Activated CD4-positive, CD25-positive, alpha-beta regulatory T cell treated with anti-CD3 and anti-CD28 coated beads, Interleukin-2, amount 50 U/mL, for 72 hours (primary cell): Measurements from ENCODE around the gene DLGAP4.

Source experiments
- DNase-seq: peaks from one replicate; pipeline ENCODE4 v3.0.0; 2021

DLGAP4 gene

DNA sequence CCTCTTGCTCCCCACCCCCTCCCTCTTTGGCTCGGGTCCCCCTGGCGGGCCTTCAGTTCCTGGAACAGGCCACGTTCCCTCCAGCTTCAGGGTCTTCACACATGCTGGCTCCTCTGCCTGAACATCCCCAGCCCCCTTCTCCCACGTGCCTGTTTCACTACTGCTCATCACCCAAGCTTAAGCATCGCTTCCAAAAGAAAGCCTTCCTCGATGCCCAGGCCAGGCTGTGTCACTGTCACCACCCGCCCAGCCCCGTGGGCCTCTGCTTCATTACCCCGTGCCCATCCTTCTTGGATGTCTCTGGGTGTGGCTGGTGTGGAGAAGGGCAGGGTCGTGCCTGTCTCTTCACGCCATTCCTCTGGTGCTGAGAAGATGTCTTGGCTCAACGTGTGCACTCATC lies 2.8 kb downstream of the DLGAP4 start:
- no peak for DNase-seq

GRCh38 chr20:36309643-36310042 lies 3.5 kb downstream of the DLGAP4 start:
- no peak for DNase-seq

DNA sequence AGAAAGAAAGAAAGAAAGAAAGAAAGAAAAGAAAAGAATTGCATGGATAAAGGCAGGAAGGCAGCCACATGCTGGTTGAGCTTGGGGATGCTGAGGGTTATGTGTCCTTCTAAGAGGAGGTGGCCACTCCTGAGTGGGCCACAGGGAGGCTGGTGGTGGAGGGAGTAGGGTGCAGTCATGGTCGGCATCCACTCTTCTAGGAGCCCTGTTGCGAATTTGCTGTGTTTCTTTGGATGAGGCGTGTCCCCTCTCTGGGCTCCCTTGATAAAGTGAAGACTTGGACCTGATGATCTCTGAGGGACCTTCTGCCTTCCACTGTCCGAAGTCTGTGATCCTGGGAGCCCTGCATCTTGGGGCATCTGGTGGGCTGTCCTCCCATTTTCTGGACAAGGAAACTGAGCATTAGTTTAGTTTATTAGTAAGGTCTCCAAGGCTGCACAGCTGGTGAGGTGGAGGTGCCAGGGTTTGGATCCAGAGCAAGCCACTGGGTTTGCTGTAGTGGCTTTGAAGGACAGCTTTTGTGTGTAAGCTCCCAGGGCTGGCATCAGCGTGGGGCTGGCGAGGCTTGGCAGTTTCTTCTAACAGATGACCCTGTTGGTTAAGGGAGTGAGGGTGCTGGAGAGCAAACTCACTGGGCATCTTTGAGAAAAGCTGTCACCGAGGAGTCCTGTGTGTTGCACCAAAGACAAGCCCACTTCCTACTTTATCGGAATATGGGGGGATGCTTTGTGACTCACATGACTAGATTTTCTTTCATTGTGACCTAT lies 4.3 kb downstream of the DLGAP4 start:
- DNase-seq = no peak

DNA sequence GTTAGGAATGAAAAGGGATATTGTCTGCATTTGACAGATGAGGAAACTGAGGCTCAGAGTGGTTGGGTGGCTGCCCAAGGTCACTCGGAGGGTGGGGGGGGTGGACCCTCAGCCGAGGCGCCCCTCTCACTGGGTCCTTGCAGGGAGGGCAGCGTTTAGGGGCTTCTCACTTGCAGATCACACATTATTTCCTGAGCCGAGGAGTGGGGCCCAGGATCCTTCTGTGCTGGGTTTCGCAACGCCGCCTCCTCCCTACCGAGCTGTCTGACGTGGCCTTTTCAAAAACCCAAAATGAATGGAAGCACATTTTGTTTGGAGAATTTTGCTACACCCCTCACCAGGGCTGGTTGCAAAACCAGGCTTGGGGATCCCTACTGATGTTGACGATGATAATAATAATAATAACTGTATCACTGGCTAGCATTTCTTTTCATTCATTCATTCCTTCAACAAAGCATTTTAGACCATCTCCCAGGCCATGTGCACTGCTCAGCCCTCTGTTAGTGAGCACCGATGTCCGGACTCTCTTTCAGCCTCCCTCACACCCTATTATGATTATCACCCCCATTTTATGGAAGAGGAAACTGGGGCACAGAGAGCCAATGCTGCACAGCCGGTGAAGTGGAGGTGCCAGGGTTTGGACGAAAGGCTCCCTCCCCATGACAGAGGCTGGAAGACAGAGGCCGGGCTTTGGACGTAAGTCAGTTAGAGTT lies 5.2 kb downstream of the DLGAP4 start:
- DNase-seq = no peak

GRCh38 chr20:36311854-36312723 lies 6.0 kb downstream of the DLGAP4 start:
- no peak for DNase-seq

- DNase-seq = no peak
Measured at GRCh38 chr20:36312724-36313441, 6.7 kb downstream of the DLGAP4 start.

DNA sequence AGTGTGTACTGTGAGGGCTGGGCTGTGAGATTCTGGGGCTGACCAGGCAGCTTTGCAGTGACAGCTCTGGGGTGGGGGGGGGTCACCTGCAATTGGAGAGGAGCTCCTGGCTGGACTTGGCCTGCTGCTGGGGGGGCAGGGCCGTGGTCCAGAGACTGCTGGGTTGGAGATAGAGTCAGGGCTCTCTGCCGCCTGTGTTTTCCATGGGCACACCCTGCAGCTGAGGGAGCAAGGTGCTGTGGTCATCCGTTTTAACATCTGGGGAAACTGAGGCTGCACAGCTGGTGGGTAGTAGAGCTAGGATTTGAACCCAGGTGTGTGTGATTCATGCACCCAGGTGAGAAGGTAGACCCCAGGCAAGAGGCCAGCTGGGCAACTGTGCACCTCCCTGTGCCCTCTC lies 7.3 kb downstream of the DLGAP4 start:
- no peak for DNase-seq

GRCh38 chr20:36313926-36314325 lies 7.8 kb downstream of the DLGAP4 start:
- DNase-seq = peak; percentile 25

GRCh38 chr20:36314734-36315544 lies 8.8 kb downstream of the DLGAP4 start:
- peak; percentile 24 for DNase-seq

DNA sequence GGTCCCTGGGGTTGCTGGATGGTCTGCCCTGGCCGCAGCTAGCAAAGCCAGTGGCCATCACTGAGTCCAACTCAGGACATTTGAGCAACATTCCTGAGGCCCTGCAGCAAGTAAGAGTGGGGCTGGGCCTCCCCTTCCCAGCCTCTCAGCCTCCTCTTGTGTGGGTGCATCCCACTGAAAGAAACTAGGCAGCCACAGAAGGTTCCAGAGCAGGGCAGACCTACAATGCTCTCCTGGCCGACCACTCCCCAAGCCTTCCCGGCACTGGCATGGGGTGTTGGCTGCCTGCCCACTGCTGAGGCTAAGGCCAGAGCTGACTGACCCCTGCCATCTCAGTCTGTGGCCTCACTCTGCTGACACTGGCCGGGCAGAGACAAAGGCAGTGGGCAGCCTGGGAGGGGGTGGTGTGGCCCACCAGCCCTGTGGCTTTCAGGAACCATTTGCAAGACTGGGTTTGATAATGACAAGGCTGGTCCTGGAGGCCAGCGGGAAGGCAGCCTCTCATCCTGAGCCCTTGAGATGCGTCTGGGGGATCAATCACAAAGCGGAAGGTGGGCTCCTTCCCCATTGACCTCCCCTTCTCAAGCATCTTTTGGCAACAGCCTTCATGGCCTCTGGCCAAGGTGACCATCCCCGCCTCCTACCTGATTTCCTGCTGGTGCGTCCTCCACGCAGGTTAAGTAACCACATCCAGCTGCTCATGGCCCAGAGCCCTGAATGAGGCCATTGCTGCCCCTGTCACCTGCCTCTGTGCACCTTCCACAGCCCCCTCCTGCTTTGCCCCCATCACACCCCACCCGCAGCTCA lies 9.6 kb downstream of the DLGAP4 start:
- DNase-seq = peak; percentile 27

GRCh38 chr20:36317675-36318074 lies 11.5 kb downstream of the DLGAP4 start:
- no peak for DNase-seq

DNA sequence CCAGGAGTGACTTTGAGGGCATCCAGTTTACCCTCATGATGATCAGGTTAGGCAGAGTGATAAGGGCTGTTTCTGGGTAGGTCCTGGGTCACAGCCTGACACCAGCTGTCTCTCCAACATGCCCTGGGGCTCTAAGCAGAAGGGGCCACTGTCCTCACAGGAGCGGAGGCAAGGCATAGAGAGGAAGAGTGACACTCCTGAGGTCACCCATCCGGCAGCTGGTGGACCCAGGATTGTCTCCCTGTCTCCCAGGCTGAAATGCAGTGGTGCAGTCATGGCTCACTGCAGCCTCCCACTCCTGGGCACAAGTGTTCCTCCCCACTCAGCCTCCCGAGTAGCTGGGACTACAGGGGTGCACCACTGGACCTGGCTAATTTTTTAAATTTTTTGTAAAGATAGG lies 12.0 kb downstream of the DLGAP4 start:
- no peak for DNase-seq

DNA sequence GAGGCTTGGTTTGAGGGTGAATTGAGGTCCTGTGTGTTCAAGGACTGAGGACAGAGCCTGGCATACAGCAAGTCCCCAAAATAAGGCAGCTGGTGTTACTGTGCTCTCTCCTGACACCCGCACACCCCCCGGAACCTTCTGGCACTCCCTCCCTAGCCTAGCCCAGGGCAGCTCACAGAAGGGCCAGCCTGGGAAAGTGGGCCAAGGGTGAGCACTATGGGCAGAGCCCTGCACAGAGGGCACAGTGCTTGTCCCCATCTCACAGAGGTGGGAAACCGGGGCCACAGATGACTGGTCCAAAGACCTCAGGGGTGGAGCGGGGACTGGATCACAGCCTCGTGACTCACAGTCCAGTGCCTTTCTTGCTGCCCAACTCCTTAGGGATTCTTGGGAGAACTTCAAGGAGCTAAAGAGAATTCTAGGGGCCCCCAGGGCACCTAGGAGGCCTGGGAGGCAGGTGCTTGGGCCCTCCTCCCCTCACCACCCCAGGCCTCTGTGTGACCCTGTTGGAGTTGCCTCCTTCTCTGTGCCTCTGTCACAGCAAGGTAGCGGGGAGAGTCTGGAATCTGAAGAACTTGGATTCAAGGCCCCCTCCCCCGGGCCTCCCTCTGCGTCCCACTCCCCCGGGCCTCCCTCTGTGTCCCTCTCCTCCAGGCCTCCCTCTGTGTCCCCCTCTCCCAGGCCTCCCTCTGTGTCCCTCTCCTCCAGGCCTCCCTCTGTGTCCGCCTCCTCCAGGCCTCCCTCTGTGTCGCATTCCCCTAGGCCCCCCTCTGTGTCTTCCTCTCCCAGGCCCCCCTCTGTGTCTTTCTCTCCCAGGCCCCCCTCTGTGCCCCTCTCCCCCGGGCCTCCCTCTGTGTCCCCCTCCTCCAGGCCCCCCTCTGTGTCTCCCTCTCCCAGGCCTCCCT lies 13.5 kb downstream of the DLGAP4 start:
- DNase-seq = no peak

DNA sequence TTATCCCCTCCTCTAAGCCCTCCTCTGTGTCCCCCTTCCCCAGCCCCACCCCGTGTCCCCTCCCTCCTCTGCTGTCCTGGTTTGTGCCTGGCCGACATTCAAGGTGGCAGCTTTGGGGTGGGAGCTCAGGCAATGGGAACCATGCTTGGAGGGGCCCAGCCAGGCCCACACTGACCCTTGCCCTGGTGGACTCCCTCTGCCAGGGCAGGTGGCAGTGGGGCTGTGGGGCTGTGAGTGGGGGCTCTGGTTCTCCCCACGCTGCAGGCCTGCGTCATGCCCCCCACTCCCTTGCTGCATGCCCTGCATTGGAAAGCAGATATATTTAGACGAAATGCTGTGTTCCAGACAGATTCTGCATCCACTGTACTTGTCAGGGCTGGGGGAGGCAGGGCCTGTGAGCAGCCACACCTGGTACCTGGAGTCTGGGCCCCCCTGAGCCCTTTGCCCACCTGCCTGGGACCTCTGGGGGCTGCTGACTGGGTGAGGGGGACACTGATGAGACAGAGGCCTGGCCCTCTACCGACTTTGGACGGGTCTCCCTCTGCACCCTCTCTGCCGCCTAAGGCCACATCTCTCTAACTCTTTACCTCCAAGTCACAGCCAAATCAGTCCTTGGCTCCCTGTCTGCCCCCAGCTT lies 14.2 kb downstream of the DLGAP4 start:
- DNase-seq = no peak

GRCh38 chr20:36320898-36321695 lies 15.0 kb downstream of the DLGAP4 start:
- no peak for DNase-seq

- no peak for DNase-seq
Measured at GRCh38 chr20:36322131-36322530, 16.0 kb downstream of the DLGAP4 start.

- no peak for DNase-seq
Measured at GRCh38 chr20:36330091-36330490, 24.0 kb downstream of the DLGAP4 start.

DNA sequence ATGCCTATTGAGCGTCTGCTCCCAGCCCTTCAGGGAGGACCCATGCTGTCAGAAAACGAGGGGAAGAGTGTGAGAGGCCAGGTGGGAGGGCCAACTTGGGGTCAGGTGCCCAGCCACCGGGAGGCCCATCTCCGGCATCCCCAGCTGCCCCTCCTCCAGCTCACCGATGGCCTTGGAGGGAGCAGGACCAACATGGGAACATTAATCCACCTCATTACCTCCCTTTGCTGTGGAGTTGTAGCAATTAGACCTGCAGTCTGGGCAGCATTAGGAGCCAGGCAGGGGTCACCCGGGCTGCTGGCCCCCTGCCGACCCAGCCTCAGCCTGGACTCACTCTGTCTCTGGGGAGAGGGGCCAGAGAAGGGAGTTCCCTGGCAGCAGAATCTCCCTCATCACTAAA lies 25.1 kb downstream of the DLGAP4 start:
- DNase-seq = no peak

DNA sequence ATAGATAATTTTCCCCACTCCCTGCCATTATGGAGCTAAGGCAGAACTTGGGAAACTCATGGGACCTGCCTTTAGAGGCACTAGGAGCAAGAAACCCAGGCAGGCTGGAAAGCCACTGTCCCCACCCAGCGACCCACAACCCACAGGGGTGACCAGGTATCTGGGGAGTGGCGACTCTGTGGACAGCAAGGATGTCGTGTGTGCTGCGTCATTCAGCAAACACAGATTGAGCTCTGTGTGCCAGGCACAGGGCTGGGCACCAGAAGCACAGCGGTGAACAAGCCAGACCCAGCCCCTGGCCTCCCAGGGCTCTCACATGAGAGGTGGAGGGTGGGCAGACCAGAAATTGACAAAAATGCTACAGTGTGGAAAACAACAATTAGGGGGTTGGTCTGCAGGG lies 27.7 kb downstream of the DLGAP4 start:
- DNase-seq = no peak
